ENCODE data around the gene PSD2. TPM values are rescaled to one million over a fixed set of nuclear protein-coding genes. Genes with fewer than 3 reads are reported as not detected.
A peak's percentile ranks its signal among the peaks of the same experiment; 100 is the strongest.

Gene PSD2
- total RNA-seq, 4 donors from 2014 or later, result 0.08 to 0.13 (median 0.10) TPM; not detected in 1

DNA sequence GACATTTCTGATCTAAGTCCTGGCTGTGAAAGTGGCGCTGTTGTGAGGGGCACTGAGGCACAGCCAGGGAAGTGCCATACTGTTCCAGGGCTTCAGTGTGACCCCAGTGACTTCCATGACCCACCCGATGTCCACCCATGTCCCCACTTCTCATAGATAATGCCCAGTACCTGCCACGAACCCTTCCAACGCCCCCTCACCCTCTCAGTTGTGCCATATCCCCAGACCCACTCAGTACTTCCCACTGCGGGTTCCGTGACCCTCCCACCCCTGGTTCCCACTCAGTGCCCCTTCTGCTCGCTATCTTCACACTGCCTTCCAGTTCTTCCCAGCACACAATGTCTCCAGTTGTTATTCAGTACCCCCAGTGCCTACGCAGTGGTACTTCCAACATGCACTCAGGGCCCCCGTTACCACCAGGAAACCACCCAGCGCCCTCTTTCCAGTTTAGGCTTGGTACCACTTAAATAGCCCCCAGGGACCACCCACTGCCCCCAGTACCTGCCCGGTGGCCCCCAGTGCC lies 30.7 kb upstream of the PSD2 start:
- no peak for DNase-seq (ENCODE audit: low spot score in 2 of 2)
- WGBS, result 48% methylated on average over 11 of the region's 11 CpGs
- H3K36me3 ChIP-seq, result no peaks in the 10 kb centered on the region
- H3K27ac ChIP-seq, result no peak overlapping the region
- peaks cover 10% of the 10 kb centered on the region for H3K4me1 ChIP-seq
- TF ChIP-seq, protein P1, sequence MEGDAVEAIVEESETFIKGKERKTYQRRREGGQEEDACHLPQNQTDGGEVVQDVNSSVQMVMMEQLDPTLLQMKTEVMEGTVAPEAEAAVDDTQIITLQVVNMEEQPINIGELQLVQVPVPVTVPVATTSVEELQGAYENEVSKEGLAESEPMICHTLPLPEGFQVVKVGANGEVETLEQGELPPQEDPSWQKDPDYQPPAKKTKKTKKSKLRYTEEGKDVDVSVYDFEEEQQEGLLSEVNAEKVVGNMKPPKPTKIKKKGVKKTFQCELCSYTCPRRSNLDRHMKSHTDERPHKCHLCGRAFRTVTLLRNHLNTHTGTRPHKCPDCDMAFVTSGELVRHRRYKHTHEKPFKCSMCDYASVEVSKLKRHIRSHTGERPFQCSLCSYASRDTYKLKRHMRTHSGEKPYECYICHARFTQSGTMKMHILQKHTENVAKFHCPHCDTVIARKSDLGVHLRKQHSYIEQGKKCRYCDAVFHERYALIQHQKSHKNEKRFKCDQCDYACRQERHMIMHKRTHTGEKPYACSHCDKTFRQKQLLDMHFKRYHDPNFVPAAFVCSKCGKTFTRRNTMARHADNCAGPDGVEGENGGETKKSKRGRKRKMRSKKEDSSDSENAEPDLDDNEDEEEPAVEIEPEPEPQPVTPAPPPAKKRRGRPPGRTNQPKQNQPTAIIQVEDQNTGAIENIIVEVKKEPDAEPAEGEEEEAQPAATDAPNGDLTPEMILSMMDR (IDR thresholded peaks at IDR 0.05), result no peak
- TF ChIP-seq POLR2A (IDR thresholded peaks at IDR 0.05) (no peak), EP300 (IDR thresholded peaks at IDR 0.05) (no peak), POLR2AphosphoS5 (IDR thresholded peaks at IDR 0.05) (no peak)
- no peaks in the 10 kb centered on the region for H3K9me3 ChIP-seq
- peaks cover 16% of the 10 kb centered on the region for H3K27me3 ChIP-seq
- no peak overlapping the region for H3K4me3 ChIP-seq

DNA sequence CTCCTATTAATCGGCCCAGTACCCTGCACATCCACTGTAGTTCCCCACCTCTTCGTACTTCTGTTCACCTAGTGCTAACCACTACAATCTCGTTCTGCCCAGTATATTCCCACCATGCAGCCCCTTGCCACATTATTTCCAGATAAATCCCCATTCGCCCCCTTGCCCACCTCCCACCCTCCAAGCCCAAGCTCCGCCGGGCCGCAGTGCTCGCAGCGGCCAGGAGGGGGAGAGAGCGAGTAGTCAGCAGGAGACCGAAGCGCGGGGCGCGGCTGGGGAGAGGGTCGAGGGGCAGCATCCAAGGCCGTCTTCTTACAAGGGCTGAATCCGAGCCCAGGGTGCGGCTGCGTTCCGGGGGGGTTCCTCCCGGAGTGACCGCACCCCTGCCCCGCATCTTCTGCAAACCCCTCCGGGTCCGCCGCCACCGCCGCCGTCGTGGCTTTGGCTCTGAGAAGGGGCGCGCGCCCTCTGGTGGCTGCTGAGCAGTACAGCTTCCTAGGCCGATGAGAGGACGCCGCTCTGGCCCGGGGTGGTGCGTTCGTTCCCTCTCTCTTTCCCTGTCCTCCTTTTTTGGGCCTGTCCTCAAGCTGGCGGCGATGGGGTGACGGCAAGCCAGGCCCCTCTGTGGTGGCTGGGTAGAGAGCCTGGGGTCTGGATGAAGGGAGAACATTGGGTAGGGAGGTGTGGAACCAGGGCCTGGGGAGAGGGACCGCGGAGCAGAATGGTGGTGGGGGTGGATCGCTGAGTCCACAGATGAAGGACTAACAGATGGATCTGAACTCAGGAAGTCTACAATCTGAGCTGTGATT lies 30.0 kb upstream of the PSD2 start:
- H3K27me3 ChIP-seq, result peaks cover 16% of the 10 kb centered on the region
- peaks cover 10% of the 10 kb centered on the region for H3K4me1 ChIP-seq
- no peaks in the 10 kb centered on the region for H3K36me3 ChIP-seq
- no peak for TF ChIP-seq POLR2A (IDR thresholded peaks at IDR 0.05)
- no peak for TF ChIP-seq EP300 (IDR thresholded peaks at IDR 0.05)
- peak in 1 of 3 donors; percentile 21 for TF ChIP-seq POLR2AphosphoS5 (IDR thresholded peaks at IDR 0.05)
- TF ChIP-seq, protein P1 (IDR thresholded peaks at IDR 0.05), result peak; percentile 89 to 98
- peak; percentile 85 to 88 for DNase-seq (ENCODE audit: low spot score in 2 of 2)
- 25% methylated on average over 18 of the region's 46 CpGs for WGBS
- H3K27ac ChIP-seq, result no peak overlapping the region
- no peaks in the 10 kb centered on the region for H3K9me3 ChIP-seq
- H3K4me3 ChIP-seq, result peak overlapping the region; percentile 56

DNA sequence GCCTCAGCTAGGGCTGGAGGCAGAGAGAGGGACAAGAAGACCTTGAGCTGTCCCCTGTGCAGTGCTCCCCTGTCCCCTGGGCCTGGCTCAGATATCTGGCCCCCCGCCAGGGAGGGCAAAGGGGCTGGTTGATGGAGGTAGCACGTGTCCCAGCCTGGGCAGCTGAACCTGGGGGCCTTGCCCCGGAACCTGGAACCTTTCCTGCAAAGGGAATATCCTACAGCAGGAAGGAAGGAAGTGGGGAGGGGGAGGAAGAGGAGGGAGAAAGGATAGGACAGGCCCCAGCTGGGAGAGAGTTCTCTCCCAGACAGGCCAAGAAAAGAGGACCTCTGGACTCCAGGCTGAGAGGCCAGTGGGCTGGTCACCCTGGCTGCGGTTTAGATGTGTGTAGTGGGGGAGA lies 27.6 kb upstream of the PSD2 start:
- no peak overlapping the region for H3K27ac ChIP-seq
- 78% methylated on average over 4 of the region's 4 CpGs for WGBS
- no peak for DNase-seq (ENCODE audit: low spot score in 2 of 2)
- no peak for TF ChIP-seq POLR2AphosphoS5 (IDR thresholded peaks at IDR 0.05)
- TF ChIP-seq POLR2A (IDR thresholded peaks at IDR 0.05), result no peak
- TF ChIP-seq, protein P1 (IDR thresholded peaks at IDR 0.05), result no peak
- TF ChIP-seq EP300 (IDR thresholded peaks at IDR 0.05), result no peak
- H3K4me3 ChIP-seq, result no peak overlapping the region
- peaks cover 10% of the 10 kb centered on the region for H3K4me1 ChIP-seq
- no peaks in the 10 kb centered on the region for H3K36me3 ChIP-seq
- peaks cover 16% of the 10 kb centered on the region for H3K27me3 ChIP-seq
- no peaks in the 10 kb centered on the region for H3K9me3 ChIP-seq

DNA sequence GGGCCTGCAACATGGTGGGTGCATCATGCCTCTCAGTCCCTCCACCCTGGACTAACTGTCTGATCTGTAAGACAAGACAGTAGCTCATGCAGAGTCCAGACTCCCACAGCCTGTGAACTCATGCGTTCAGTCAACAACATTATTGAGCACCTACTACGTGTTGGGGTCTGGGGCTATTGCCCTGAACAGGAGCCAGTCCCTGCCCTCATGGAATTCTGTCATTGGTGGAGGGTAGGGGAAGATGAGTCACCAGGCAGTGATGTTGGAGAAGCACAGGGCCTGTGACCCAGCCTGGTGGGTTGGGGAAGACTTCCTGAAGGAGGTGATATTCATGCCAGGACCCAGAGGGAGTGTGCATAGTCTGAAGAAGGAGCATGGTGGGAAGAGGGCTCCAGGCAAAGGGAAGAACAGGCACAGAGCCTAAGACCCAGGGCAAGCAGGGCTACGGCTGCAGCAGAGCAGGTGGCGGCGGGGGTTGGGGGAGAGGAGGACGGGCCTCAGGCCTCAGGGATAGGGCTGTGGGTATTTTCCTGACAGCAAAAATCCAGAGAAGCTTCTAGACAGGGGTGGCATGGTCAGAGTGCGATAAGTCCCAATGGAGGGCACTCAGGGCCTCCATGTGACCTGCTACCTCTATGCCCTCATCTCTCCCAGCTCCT lies 26.7 kb upstream of the PSD2 start:
- TF ChIP-seq POLR2AphosphoS5 (IDR thresholded peaks at IDR 0.05), result no peak
- TF ChIP-seq EP300 (IDR thresholded peaks at IDR 0.05), result no peak
- TF ChIP-seq POLR2A (IDR thresholded peaks at IDR 0.05), result no peak
- TF ChIP-seq, protein P1 (IDR thresholded peaks at IDR 0.05), result no peak
- H3K9me3 ChIP-seq, result no peaks in the 10 kb centered on the region
- peaks cover 14% of the 10 kb centered on the region for H3K27me3 ChIP-seq
- peaks cover 10% of the 10 kb centered on the region for H3K4me1 ChIP-seq
- no peak for DNase-seq (ENCODE audit: low spot score in 2 of 2)
- WGBS, result 90% methylated on average over 7 of the region's 7 CpGs
- no peak overlapping the region for H3K27ac ChIP-seq
- H3K4me3 ChIP-seq, result no peak overlapping the region
- H3K36me3 ChIP-seq, result no peaks in the 10 kb centered on the region

DNA sequence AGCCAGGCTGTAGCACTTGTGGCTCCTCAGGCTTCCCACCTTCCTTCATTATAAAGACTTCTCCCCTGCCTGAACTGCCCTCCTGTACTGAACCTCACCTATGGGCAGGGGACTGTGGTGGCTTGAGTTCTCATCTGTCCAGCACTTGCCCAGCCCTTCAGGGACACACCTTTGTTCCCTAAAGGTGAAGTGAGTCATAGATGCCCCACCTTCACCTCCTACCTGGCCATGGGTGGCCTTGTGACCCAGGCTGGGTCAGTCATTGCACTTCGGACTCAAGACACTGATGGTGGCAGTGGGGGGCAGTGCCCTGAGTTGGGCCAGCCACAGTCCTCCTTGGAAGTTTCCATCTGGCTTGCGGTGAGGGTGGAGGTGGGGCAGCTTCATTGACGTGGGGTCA lies 26.1 kb upstream of the PSD2 start:
- 100% methylated on average over 1 of the region's 3 CpGs for WGBS
- no peak overlapping the region for H3K27ac ChIP-seq

More for the DNA sequence above, 26.1 kb upstream of the PSD2 start:
- peaks cover 9% of the 10 kb centered on the region for H3K27me3 ChIP-seq
- DNase-seq (ENCODE audit: low spot score in 2 of 2), result no peak
- H3K36me3 ChIP-seq, result no peaks in the 10 kb centered on the region
- no peak overlapping the region for H3K4me3 ChIP-seq
- H3K9me3 ChIP-seq, result no peaks in the 10 kb centered on the region
- peaks cover 5% of the 10 kb centered on the region for H3K4me1 ChIP-seq
- TF ChIP-seq EP300 (IDR thresholded peaks at IDR 0.05) (no peak), POLR2A (IDR thresholded peaks at IDR 0.05) (no peak), POLR2AphosphoS5 (IDR thresholded peaks at IDR 0.05) (no peak)
- TF ChIP-seq, protein P1 (IDR thresholded peaks at IDR 0.05), result no peak
